ENCODE measurements around the gene DLK1. TPM values are rescaled to one million over a fixed set of nuclear protein-coding genes. Genes with fewer than 3 reads are reported as not detected.

DLK1 gene
- total RNA-seq, 1 experiment from 2014 or later: 0.69 TPM

GRCh38 chr14:100679153-100679552, 47.5 kb upstream of the DLK1 start:
- Histone ChIP-seq H3K9me3 (ENCODE audit: control insufficient read depth, insufficient read depth, low read depth, low read length) (no peaks in the 10 kb centered on the region), H3K4me3 (ENCODE audit: low read depth in 2 of 2, low read length in 2 of 2) (no peak overlapping the region), H3K4me1 (ENCODE audit: control insufficient read depth, insufficient read depth, low read length) (peaks cover 53% of the 10 kb centered on the region), H3K27me3 (ENCODE audit: control insufficient read depth, insufficient read depth, low read length) (no peaks in the 10 kb centered on the region), H3K27ac (ENCODE audit: low read length) (peak overlapping the region; percentile 29; the same call in 1 of the 2 replicates), H3K36me3 (ENCODE audit: control insufficient read depth, insufficient read depth, low read length) (no peaks in the 10 kb centered on the region)
- TF ChIP-seq REST (IDR thresholded peaks at IDR 0.05; ENCODE audit: insufficient read depth in 1 of 2, low read depth in 2 of 2, low read length in 1 of 2): no peak
- no peak for TF ChIP-seq CTCF (IDR thresholded peaks at IDR 0.05)
- TF ChIP-seq POLR2AphosphoS5 (IDR thresholded peaks at IDR 0.05; ENCODE audit: low read depth, low read length): no peak
- TF ChIP-seq SIN3A (IDR thresholded peaks at IDR 0.05; ENCODE audit: borderline replicate concordance, insufficient read depth, low read depth, low read length): no peak
- TF ChIP-seq TCF7L2 (IDR thresholded peaks at IDR 0.05; ENCODE audit: low read depth, low read length): no peak
- ChIA-PET CTCF (no interaction called here), POLR2A (no interaction called here)
- in situ Hi-C loops (cut with HindIII; ENCODE audit: low pct_unique_long_range_greater_than_20kb, low sequenced_read_pairs) (no loop called here), intact Hi-C loops (cut with micrococcal nuclease; ENCODE audit: unreplicated experiment) (no loop called here)
- DNase-seq (ENCODE audit: low read depth, low spot score) (no peak), ATAC-seq (no peak)
- no TSS peak for BruUV-seq (replicated peaks)

- no peaks in the 10 kb centered on the region for H3K27me3 ChIP-seq (ENCODE audit: control insufficient read depth, insufficient read depth, low read length)
- ChIA-PET CTCF (interaction anchor here (0.5 kb wide), 1 partner anchor 311 kb away, joined by 9 read pairs; no protein-coding TSS in a partner anchor), POLR2A (no interaction called here)
- BruUV-seq (replicated peaks): no TSS peak
- ATAC-seq (no peak), DNase-seq (ENCODE audit: low read depth, low spot score) (no peak)
- intact Hi-C loops (cut with micrococcal nuclease; ENCODE audit: unreplicated experiment) (no loop called here), in situ Hi-C loops (cut with HindIII; ENCODE audit: low pct_unique_long_range_greater_than_20kb, low sequenced_read_pairs) (no loop called here)
- TF ChIP-seq REST (IDR thresholded peaks at IDR 0.05; ENCODE audit: insufficient read depth in 1 of 2, low read depth in 2 of 2, low read length in 1 of 2) (no peak), SIN3A (IDR thresholded peaks at IDR 0.05; ENCODE audit: borderline replicate concordance, insufficient read depth, low read depth, low read length) (no peak), POLR2AphosphoS5 (IDR thresholded peaks at IDR 0.05; ENCODE audit: low read depth, low read length) (no peak), CTCF (IDR thresholded peaks at IDR 0.05) (no peak), TCF7L2 (IDR thresholded peaks at IDR 0.05; ENCODE audit: low read depth, low read length) (no peak)
- H3K4me3 ChIP-seq (ENCODE audit: low read depth in 2 of 2, low read length in 2 of 2): no peak overlapping the region
- no peaks in the 10 kb centered on the region for H3K9me3 ChIP-seq (ENCODE audit: control insufficient read depth, insufficient read depth, low read depth, low read length)
- H3K4me1 ChIP-seq (ENCODE audit: control insufficient read depth, insufficient read depth, low read length): peaks cover 55% of the 10 kb centered on the region
- H3K27ac ChIP-seq (ENCODE audit: low read length): peak overlapping the region; percentile 65; the same call in 1 of the 2 replicates
- no peaks in the 10 kb centered on the region for H3K36me3 ChIP-seq (ENCODE audit: control insufficient read depth, insufficient read depth, low read length)
These were observed 46.8 kb upstream of the DLK1 start for GRCh38 chr14:100679707-100680438.

All from Panc1 (cell line).